ENCODE measurements around the gene ISLR2.

ISLR2 gene

GRCh38 chr15:74170875-74171578, 40.6 kb downstream of the ISLR2 start:
- no peak for TF ChIP-seq JUND (IDR thresholded peaks at IDR 0.05; ENCODE audit: low read depth)
- no peak for DNase-seq (ENCODE audit: low read depth in 1 of 2, low spot score in 1 of 2)
- in situ Hi-C loops (cut with HindIII; ENCODE audit: low pct_unique_long_range_greater_than_20kb, low sequenced_read_pairs), result no loop called here

- in situ Hi-C loops (cut with HindIII; ENCODE audit: low pct_unique_long_range_greater_than_20kb, low sequenced_read_pairs), result no loop called here
- DNase-seq (ENCODE audit: low read depth in 1 of 2, low spot score in 1 of 2), result no peak
- no peak for TF ChIP-seq JUND (IDR thresholded peaks at IDR 0.05; ENCODE audit: low read depth)
Observed at GRCh38 chr15:74171965-74172541, 41.7 kb downstream of the ISLR2 start.

- DNase-seq (ENCODE audit: low read depth in 1 of 2, low spot score in 1 of 2), result no peak
- TF ChIP-seq JUND (IDR thresholded peaks at IDR 0.05; ENCODE audit: low read depth), result no peak
- in situ Hi-C loops (cut with HindIII; ENCODE audit: low pct_unique_long_range_greater_than_20kb, low sequenced_read_pairs), result no loop called here
Observed at GRCh38 chr15:74172701-74173379, 42.5 kb downstream of the ISLR2 start.

- DNase-seq (ENCODE audit: low read depth in 1 of 2, low spot score in 1 of 2), result no peak
- TF ChIP-seq JUND (IDR thresholded peaks at IDR 0.05; ENCODE audit: low read depth), result no peak
- in situ Hi-C loops (cut with HindIII; ENCODE audit: low pct_unique_long_range_greater_than_20kb, low sequenced_read_pairs), result no loop called here
Observed at GRCh38 chr15:74173380-74174218, 43.2 kb downstream of the ISLR2 start, which contains the start of gene ISLR. Gene ISLR (plus strand): TSS chr15:74173710. CDS start chr15:74174859, 1,149 bp downstream.

- TF ChIP-seq JUND (IDR thresholded peaks at IDR 0.05; ENCODE audit: low read depth), result no peak
- in situ Hi-C loops (cut with HindIII; ENCODE audit: low pct_unique_long_range_greater_than_20kb, low sequenced_read_pairs), result no loop called here
- DNase-seq (ENCODE audit: low read depth in 1 of 2, low spot score in 1 of 2), result no peak
Observed at GRCh38 chr15:74174219-74174957, 44.0 kb downstream of the ISLR2 start.

GRCh38 chr15:74174958-74175253, 44.5 kb downstream of the ISLR2 start:
- no peak for DNase-seq (ENCODE audit: low read depth in 1 of 2, low spot score in 1 of 2)
- no peak for TF ChIP-seq JUND (IDR thresholded peaks at IDR 0.05; ENCODE audit: low read depth)
- in situ Hi-C loops (cut with HindIII; ENCODE audit: low pct_unique_long_range_greater_than_20kb, low sequenced_read_pairs), result no loop called here

GRCh38 chr15:74175271-74176191, 45.1 kb downstream of the ISLR2 start:
- in situ Hi-C loops (cut with HindIII; ENCODE audit: low pct_unique_long_range_greater_than_20kb, low sequenced_read_pairs), result no loop called here
- no peak for DNase-seq (ENCODE audit: low read depth in 1 of 2, low spot score in 1 of 2)

GRCh38 chr15:74176262-74177214, 46.2 kb downstream of the ISLR2 start:
- in situ Hi-C loops (cut with HindIII; ENCODE audit: low pct_unique_long_range_greater_than_20kb, low sequenced_read_pairs), result no loop called here
- no peak for TF ChIP-seq JUND (IDR thresholded peaks at IDR 0.05; ENCODE audit: low read depth)
- no peak for DNase-seq (ENCODE audit: low read depth in 1 of 2, low spot score in 1 of 2)

More at GRCh38 chr15:74175271-74176191, 45.1 kb downstream of the ISLR2 start:
- TF ChIP-seq JUND (IDR thresholded peaks at IDR 0.05; ENCODE audit: low read depth), result no peak

GRCh38 chr15:74178326-74179100, 48.1 kb downstream of the ISLR2 start:
- in situ Hi-C loops (cut with HindIII; ENCODE audit: low pct_unique_long_range_greater_than_20kb, low sequenced_read_pairs), result no loop called here
- no peak for DNase-seq (ENCODE audit: low read depth in 1 of 2, low spot score in 1 of 2)
- TF ChIP-seq JUND (IDR thresholded peaks at IDR 0.05; ENCODE audit: low read depth), result no peak

Data from T47D (cell line).